Epithelial cell of proximal tubule (primary cell): ENCODE results near the gene PLRG1. TPM values are rescaled to one million over a fixed set of nuclear protein-coding genes. Genes with fewer than 3 reads are reported as not detected.
"Not testable (repeated sequence)": the region's sequence is repeated elsewhere in the genome, so short reads cannot be mapped to it uniquely, and the experiment has no call there.

Source experiments
- DNase-seq: peaks from one replicate; pipeline ENCODE4 v3.0.0-alpha.2; 2011; ENCODE audit warnings: low read depth
- H3K4me3 ChIP-seq: 2 replicates; pipeline ENCODE4 v1.5.1; 2011; ENCODE audit warnings: low read depth, mild to moderate bottlenecking, low read length
- CTCF ChIP-seq: conservative IDR thresholded peaks from 2 replicates; pipeline ENCODE4 v1.5.1; 2012; ENCODE audit warnings: low read depth, mild to moderate bottlenecking, low read length
- total RNA-seq: library from RNA; depleted of rRNA; stranded (reverse); fragments of >200 nt; gene quantifications from 2 replicates; pipeline ENCODE4 v1.2.3, GENCODE V29; 2015

PLRG1 gene
- total RNA-seq: 54.0 and 94.4 TPM in 2 replicates

GRCh38 chr4:154549894-154550790, at the start of gene PLRG1:
Gene PLRG1, minus strand, starts transcription at chr4:154550400. Its CDS starts 92 bp downstream, at chr4:154550308.
- DNase-seq: peak; percentile 46
- no peak for TF ChIP-seq CTCF

DNA sequence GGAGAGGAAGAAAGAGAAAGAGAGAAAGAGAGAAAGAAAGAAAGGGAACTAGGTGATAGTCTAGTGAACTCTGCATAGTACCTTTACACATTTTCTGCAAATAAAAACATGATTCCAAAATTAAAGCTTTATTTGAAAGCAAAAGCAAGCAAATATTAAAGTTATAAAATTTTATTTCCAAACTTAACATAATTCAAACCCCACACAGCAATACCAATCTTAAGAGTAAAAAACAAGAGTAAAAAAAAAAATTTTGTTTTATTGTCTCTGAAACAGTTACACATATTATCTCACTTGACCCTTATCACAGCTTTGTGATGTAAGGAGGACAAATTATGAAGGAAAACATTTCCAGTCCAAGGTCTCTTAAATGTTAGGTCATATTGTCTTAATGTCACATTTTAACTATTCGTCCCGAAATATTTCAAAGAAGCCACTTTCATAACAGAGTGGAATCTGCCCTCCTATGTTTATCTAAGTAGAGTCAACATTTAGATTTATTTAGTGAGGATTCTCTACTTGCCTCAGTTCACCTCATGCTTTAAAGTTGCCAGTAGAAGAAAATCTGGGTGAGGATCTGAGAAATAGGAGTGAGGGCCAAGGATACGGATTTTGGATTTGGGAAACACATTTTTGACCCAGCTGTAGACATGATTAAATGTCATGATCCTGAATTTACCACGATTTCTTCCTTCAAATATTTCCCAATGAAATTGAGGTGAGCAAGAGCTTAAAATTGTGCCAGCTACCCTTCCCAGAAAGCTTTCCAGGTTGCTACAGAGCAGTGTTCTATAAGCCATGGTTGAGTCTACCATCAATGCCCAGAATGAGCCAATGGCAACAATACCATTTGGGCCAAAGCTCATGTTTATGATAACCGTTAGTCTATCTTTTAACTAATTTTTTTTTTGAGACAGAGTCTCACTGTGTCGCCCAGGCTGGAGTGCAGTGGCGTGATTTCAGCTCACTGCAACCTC, 47.9 kb upstream of the PLRG1 start:
- no peak for DNase-seq
- H3K4me3 ChIP-seq: no peak overlapping the region
- TF ChIP-seq CTCF: no peak

More at GRCh38 chr4:154549894-154550790, at the start of gene PLRG1:
- peak within 1 kb of the TSS; percentile 76 for H3K4me3 ChIP-seq

DNA sequence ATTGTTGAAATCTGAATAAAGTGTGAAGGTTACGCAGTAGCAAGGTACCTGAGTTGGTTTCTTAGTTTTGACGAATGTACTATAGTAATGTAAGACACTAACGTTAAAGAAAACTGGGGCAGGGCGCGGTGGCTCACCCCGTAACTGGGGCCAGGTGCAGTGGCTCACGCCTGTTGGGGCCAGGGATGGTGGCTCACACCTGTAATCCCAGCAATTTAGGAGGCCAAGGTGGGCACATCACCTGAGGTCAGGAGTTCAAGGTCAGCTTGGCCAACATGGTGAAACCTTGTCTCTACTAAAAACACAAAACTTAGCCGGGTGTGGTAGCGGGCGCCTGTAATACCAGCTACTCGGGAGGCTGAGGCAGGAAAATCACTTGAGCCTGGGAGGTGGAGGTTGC, 47.1 kb upstream of the PLRG1 start:
- DNase-seq, H3K4me3 ChIP-seq: not testable (repeated sequence)

DNA sequence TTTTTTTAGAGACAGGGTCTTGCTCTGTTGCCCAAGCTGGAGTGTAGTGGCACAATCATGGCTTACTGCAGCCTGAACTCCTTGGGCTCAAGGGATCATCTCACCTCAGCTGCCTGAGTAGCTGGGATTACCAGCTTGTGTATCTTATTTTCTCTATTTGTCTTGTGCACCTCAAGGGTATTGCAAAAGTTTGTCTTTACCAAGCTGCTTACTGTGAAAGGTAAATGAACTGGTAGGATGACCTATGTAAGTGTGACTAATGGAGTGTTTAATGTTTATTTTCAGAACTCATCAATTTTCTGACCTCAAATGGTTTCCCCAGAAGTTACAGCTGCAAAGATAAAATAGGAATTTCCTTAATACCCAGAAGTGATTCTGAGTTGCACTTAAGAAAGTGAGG, 45.6 kb upstream of the PLRG1 start:
- TF ChIP-seq CTCF: no peak
- H3K4me3 ChIP-seq: no peak overlapping the region
- no peak for DNase-seq

DNA sequence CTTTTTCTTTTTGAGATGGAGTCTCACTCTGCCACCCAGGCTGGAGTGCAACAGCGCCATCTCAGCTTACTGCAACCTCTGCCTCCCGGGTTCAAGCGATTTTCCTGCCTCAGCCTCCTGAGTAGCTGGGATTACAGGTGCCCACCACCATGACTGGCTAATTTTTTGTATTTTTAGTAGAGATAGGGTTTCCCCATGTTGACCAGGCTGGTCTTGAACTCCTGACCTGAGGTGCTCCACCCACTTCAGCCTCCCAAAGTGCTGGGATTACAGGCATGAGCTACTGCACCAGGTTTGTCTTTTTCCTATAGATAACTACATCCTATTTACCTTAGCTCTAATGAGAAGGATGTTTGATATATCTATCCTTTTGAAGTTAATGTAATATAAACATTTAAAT, 44.1 kb upstream of the PLRG1 start:
- H3K4me3 ChIP-seq, DNase-seq: not testable (repeated sequence)

DNA sequence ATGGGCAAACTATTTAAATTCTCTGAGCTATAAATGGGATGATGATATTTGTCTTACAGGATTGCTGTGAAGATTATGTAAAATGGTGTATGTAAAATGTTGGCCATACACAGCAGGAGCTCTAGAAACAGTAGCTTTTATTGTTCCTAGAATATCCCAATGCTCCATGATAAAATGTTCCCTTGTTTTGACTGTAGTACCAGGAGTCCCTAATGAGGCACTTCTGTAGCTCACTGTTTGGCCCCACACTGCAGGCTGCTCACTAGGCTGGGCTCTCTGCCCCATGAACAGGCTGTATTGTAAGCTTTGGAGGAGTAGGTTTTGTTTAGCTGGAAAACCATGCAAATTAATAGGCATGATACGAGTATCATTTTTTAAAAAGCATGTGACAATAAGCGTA, 43.7 kb upstream of the PLRG1 start:
- H3K4me3 ChIP-seq: no peak overlapping the region
- DNase-seq: no peak
- no peak for TF ChIP-seq CTCF

DNA sequence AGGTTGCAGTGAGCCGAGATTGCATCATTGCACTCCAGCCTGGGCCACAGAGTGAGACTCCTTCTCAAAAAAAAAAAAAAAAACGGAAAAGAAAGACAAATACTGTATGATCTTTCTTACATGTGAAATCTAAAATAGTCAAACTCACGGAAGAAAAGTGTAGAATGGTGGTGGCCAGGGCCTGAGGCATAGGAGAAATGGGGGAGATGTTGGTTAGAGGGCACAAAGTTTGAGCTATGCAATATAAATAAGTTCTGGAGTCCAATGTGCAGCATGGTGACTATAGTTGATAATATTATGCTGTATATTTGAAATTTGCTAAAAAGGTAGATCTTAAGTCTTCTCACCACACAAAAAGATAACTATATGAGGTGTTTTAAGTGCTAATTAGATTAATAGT, 41.7 kb upstream of the PLRG1 start:
- TF ChIP-seq CTCF: no peak
- no peak for DNase-seq
- no peak overlapping the region for H3K4me3 ChIP-seq
